Measurements from ENCODE around the gene DDX1.

- TF ChIP-seq EZH2 (IDR thresholded peaks at IDR 0.05; ENCODE audit: insufficient read depth, poor library complexity, severe bottlenecking) (no peak), EZH2phosphoT487 (IDR thresholded peaks at IDR 0.05; ENCODE audit: insufficient read depth, low read depth) (no peak)
These were observed 35.3 kb downstream of the DDX1 start for GRCh38 chr2:15626967-15627366.

Measured in GM23248 (cell line).